Spleen (tissue), 11 donors: Measurements from ENCODE around the gene SLIT3. TPM values are rescaled to one million over a fixed set of nuclear protein-coding genes. Genes with fewer than 3 reads are reported as not detected.

Source experiments
- DNase-seq: peaks from one replicate; pipeline ENCODE4 v3.0.0-alpha.2; 2020
- H3K27ac ChIP-seq, 8 donors: fragments of 200-600 bp; sonication (generic) in 7 of 8; 1 replicate in 4 of 8; 2 replicates in 4 of 8; pipeline versions ENCODE4 v1.5.0 to v1.8.0; 2016 to 2021; ENCODE audit warnings: inconsistent platforms in 4 of 8, mild to moderate bottlenecking in 4 of 8, moderate library complexity in 1 of 8
- H3K27me3 ChIP-seq, 7 donors: fragments of 200-600 bp; sonication (generic) in 6 of 7; replicated peaks in 1 of 7; 1 replicate in 4 of 7; 2 replicates in 3 of 7; pipeline versions ENCODE4 v1.5.0 to v1.8.0; 2016 to 2021; ENCODE audit warnings: inconsistent platforms in 3 of 7, mild to moderate bottlenecking in 1 of 7
- H3K36me3 ChIP-seq, 6 donors: fragments of 200-600 bp; sonication (generic) in 5 of 6; 1 replicate in 4 of 6; 2 replicates in 2 of 6; pipeline versions ENCODE4 v1.5.0 to v1.8.0; 2016 to 2021; ENCODE audit warnings: inconsistent platforms in 2 of 6
- H3K4me1 ChIP-seq, 6 donors: fragments of 200-600 bp; sonication (generic) in 5 of 6; 1 replicate in 3 of 6; 2 replicates in 3 of 6; pipeline versions ENCODE4 v1.5.0 to v1.8.0; 2016 to 2021; ENCODE audit warnings: inconsistent platforms in 3 of 6
- H3K4me3 ChIP-seq, 8 donors: fragments of 200-600 bp; sonication (generic) in 7 of 8; 1 replicate in 4 of 8; 2 replicates in 4 of 8; pipeline versions ENCODE4 v1.5.0 to v1.8.0; 2016 to 2021; ENCODE audit warnings: inconsistent platforms in 4 of 8, mild to moderate bottlenecking in 4 of 8, moderate library complexity in 2 of 8
- H3K9me3 ChIP-seq, 8 donors: fragments of 200-600 bp; sonication (generic) in 7 of 8; 1 replicate in 4 of 8; 2 replicates in 4 of 8; pipeline versions ENCODE4 v1.5.0 to v1.8.0; 2016 to 2021; ENCODE audit warnings: inconsistent platforms in 4 of 8
- POLR2A ChIP-seq, 3 donors: fragments of 450-650 bp; IDR thresholded peaks; one replicate each; pipeline ENCODE4 v1.5.1; 2017; ENCODE audit warnings: antibody characterized with exemption in 3 of 3, mild to moderate bottlenecking in 1 of 3
- POLR2AphosphoS5 ChIP-seq, 3 donors: sonication (generic); formaldehyde crosslinking; IDR thresholded peaks; one replicate each; pipeline ENCODE4 v1.5.1; 2017; ENCODE audit warnings: antibody characterized with exemption in 3 of 3
- WGBS, 5 donors: extraction: QIAGEN DNeasy Blood & Tissue Kit in 3 of 5; methylation state at CpG; one replicate each; pipeline versions ENCODE4 v1.1.5 to v1.1.7; 2013 to 2018; 5-methylcytosine and 5-hydroxymethylcytosine counted together
- intact Hi-C: fragments of 100-400 bp; cut with DNase I; formaldehyde crosslinking; loops from one replicate; pipeline ENCODE4 v1.15.0; 2023; ENCODE audit warnings: low total_unique reads
- polyA plus RNA-seq, 3 donors: library from polyadenylated mRNA; stranded (reverse); fragments of 200-250 nt; gene quantifications; one replicate each; pipeline ENCODE4 v1.2.1, GENCODE V29; 2013
- total RNA-seq, 7 donors: library from RNA; depleted of rRNA in 3 of 7; stranded (reverse); fragments of >200 nt in 3 of 7; fragmentation: NEBNext Ultra II Directional in 4 of 7; extraction: Animal tissue kit (Norgen Biotek cat#: 25700) in 4 of 7; gene quantifications; one replicate each; pipeline versions ENCODE4 v1.1.0 to v1.2.1, GENCODE V29; 2016 to 2021
- TF ChIP-seq, protein P1 (sequence below), 11 experiments: fragments of 200-600 bp in 7 of 11; fragments of 450-650 bp in 4 of 11; sonication (generic) in 4 of 11; IDR thresholded peaks in 8 of 11; conservative IDR thresholded peaks in 3 of 11; 1 replicate in 7 of 11; 2 replicates in 4 of 11; pipeline versions ENCODE4 v1.4.0 to v1.8.0; 2016 to 2021; ENCODE audit warnings: antibody characterized with exemption in 11 of 11, inconsistent platforms in 4 of 11, mild to moderate bottlenecking in 1 of 11
- donor health status: healthy with polysubstance abuse.
- donor health status: DM: no; HTN: no; CAD: no; lungs with moderate emphysema.
- donor health status: DM: no; HTN: no; CAD: no.
- donor health status: Bipolar disorder and iron deficiency.
- donor health status: healthy.
- donor health status: DM: no; HTN: no; CAD: no.
- donor health status: DM: yes; HTN: yes; CAD: no.

The SLIT3 gene
- total and polyA plus RNA-seq, 10 donors = 0.33 to 54.0 (median 13.2) TPM

DNA sequence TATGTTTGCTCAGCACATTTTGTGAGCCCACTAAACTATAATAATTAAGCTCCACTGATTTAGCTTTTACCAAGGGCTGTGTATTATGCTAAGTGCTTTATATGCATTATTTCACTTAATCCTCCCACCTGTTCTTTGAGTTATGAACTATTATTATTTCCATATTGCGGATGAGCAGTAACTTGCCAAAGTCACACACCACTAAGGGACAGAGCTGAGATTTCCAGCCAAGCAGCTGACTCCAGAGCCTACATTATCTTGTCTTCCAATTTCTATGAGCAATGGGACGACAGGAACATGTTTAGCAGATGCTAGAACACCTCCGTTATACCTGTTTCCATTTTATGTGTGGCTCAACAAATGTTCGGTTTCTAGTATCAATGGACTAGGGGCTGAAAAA is 484.3 kb downstream of the SLIT3 start:
- intact Hi-C loops = no loop called here
- H3K36me3 ChIP-seq = no peaks in the 10 kb centered on the region
- H3K4me3 ChIP-seq = no peak overlapping the region
- 88 to 94% (median 88%) methylated on average over 4 of the region's 4 CpGs for WGBS, 5 donors
- peaks cover 0 to 13% (median 0%) of the 10 kb centered on the region in 7 donors for H3K27me3 ChIP-seq
- no peak overlapping the region for H3K27ac ChIP-seq
- peaks cover 0 to 16% (median 5%) of the 10 kb centered on the region in 6 donors for H3K4me1 ChIP-seq
- no peak for TF ChIP-seq POLR2AphosphoS5 (IDR thresholded peaks at IDR 0.05)
- TF ChIP-seq, protein P1, sequence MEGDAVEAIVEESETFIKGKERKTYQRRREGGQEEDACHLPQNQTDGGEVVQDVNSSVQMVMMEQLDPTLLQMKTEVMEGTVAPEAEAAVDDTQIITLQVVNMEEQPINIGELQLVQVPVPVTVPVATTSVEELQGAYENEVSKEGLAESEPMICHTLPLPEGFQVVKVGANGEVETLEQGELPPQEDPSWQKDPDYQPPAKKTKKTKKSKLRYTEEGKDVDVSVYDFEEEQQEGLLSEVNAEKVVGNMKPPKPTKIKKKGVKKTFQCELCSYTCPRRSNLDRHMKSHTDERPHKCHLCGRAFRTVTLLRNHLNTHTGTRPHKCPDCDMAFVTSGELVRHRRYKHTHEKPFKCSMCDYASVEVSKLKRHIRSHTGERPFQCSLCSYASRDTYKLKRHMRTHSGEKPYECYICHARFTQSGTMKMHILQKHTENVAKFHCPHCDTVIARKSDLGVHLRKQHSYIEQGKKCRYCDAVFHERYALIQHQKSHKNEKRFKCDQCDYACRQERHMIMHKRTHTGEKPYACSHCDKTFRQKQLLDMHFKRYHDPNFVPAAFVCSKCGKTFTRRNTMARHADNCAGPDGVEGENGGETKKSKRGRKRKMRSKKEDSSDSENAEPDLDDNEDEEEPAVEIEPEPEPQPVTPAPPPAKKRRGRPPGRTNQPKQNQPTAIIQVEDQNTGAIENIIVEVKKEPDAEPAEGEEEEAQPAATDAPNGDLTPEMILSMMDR (IDR thresholded peaks at IDR 0.05 in 8 of 11, conservative IDR thresholded peaks at IDR 0.05 in 3 of 11) = no peak
- TF ChIP-seq POLR2A (IDR thresholded peaks at IDR 0.05) = no peak
- H3K9me3 ChIP-seq = no peaks in the 10 kb centered on the region
- no peak for DNase-seq

DNA sequence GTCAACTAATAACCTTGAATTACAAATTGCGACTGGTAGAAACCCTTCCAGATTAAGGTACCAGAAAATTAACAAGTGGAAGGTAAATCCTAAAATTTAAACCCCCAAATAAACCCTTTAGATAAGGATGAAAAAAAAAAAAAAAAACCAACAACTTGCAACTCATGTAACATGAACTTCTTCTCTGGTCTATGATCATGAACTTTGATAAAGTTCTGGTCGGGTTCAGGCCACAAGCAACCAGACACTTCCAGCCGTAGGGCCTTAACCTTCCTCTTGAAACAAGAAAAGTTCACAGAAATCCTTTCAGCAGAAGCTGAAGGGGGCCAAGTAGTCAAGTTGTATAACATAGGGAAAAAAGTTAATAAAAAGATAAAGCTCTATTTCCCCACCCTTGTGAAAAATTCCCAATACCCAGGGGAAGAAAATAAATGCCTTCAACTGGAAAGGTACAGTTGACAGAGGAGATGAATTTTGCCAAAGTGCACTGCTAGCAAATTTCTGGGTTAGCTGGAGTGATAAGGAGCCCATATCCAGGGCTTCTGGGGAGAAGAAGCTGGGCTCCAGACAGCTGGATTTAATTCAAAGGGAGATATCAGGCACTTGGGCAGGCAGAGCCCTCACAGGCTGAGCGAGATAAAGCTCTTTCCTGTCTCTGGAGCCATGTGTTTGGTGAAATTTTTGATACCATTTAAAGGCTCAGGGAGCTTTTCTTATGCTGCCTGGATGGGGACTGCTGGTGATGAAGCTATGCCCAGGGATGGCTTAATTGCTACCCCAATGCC is 487.6 kb downstream of the SLIT3 start:
- Histone ChIP-seq H3K4me1 (peaks cover 0 to 6% (median under 1%) of the 10 kb centered on the region in 6 donors), H3K36me3 (no peaks in the 10 kb centered on the region), H3K27me3 (peaks cover 0 to 21% (median 0%) of the 10 kb centered on the region in 7 donors), H3K9me3 (no peaks in the 10 kb centered on the region), H3K4me3 (no peak overlapping the region), H3K27ac (no peak overlapping the region)
- no peak for DNase-seq
- no peak for TF ChIP-seq POLR2A (IDR thresholded peaks at IDR 0.05)
- TF ChIP-seq, protein P1 (IDR thresholded peaks at IDR 0.05 in 8 of 11, conservative IDR thresholded peaks at IDR 0.05 in 3 of 11) = no peak
- TF ChIP-seq POLR2AphosphoS5 (IDR thresholded peaks at IDR 0.05) = no peak
- WGBS, 5 donors = 52 to 77% (median 71%) methylated on average over 4 of the region's 4 CpGs
- intact Hi-C loops = no loop called here

DNA sequence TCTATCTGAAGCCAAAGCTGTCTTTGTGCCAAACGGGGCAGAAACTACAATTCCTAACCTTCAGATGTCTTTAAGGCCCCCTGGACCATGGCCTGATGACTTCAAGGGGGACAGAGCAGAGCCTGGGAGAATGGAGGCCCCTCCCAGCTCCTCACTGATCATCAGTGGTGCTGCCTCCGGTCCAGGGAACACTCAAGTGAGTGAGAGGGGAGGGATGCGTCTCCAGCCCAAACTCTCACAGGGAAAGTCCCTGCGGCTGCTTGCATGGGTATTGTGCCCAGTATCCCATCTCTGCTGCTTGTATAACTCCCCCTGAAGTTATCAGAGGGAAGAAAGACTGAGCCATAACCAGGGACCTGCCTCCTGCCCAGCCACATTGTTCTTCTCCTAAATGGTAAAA is 490.3 kb downstream of the SLIT3 start:
- H3K27ac ChIP-seq = no peak overlapping the region
- no peaks in the 10 kb centered on the region for H3K9me3 ChIP-seq
- peaks cover 0 to 19% (median 0%) of the 10 kb centered on the region in 7 donors for H3K27me3 ChIP-seq
- H3K4me1 ChIP-seq = no peaks in the 10 kb centered on the region
- TF ChIP-seq POLR2A (IDR thresholded peaks at IDR 0.05) = no peak
- no peak for TF ChIP-seq POLR2AphosphoS5 (IDR thresholded peaks at IDR 0.05)
- TF ChIP-seq, protein P1 (IDR thresholded peaks at IDR 0.05 in 8 of 11, conservative IDR thresholded peaks at IDR 0.05 in 3 of 11) = no peak
- intact Hi-C loops = no loop called here
- H3K36me3 ChIP-seq = no peaks in the 10 kb centered on the region
- DNase-seq = no peak
- WGBS, 5 donors = 63 to 87% (median 74%) methylated on average over 4 of the region's 4 CpGs
- H3K4me3 ChIP-seq = no peak overlapping the region

DNA sequence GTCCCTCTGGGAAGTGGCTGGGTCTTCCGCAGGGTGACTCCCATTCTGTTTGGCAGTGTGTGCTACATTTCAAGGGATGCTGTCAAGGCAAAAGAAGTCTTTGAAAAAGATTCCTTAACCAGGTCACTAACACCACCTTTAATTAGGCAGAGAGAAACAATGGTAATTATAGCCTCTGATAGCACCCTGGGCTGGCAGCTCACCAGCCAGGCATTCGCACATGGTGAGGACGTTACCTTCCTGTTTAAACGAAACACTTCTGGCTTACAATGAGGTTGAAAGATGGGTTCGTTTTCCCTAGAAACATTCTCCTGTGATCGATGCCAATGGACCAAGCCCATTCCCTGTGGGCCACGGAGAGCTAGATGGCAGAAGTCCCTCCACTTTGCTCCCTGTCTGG is 491.7 kb downstream of the SLIT3 start:
- DNase-seq = no peak
- H3K27me3 ChIP-seq = peaks cover 0 to 19% (median 0%) of the 10 kb centered on the region in 7 donors
- no peaks in the 10 kb centered on the region for H3K9me3 ChIP-seq
- intact Hi-C loops = no loop called here
- WGBS, 5 donors = 56 to 80% (median 74%) methylated on average over 7 of the region's 7 CpGs
- no peak overlapping the region for H3K4me3 ChIP-seq
- H3K4me1 ChIP-seq = no peaks in the 10 kb centered on the region
- H3K36me3 ChIP-seq = no peaks in the 10 kb centered on the region
- TF ChIP-seq, protein P1 (IDR thresholded peaks at IDR 0.05 in 8 of 11, conservative IDR thresholded peaks at IDR 0.05 in 3 of 11) = no peak
- TF ChIP-seq POLR2A (IDR thresholded peaks at IDR 0.05) = no peak
- TF ChIP-seq POLR2AphosphoS5 (IDR thresholded peaks at IDR 0.05) = no peak
- H3K27ac ChIP-seq = no peak overlapping the region
